NCI-H1092 treated with DMSO at 0.1 percent for 48 hours (cell line): ENCODE measurements around the gene PCSK6.

Experiments
- DNase-seq: peaks from one replicate; lab custom pipeline; 2025; lab: John Stamatoyannopoulos, UW

Gene PCSK6

DNA sequence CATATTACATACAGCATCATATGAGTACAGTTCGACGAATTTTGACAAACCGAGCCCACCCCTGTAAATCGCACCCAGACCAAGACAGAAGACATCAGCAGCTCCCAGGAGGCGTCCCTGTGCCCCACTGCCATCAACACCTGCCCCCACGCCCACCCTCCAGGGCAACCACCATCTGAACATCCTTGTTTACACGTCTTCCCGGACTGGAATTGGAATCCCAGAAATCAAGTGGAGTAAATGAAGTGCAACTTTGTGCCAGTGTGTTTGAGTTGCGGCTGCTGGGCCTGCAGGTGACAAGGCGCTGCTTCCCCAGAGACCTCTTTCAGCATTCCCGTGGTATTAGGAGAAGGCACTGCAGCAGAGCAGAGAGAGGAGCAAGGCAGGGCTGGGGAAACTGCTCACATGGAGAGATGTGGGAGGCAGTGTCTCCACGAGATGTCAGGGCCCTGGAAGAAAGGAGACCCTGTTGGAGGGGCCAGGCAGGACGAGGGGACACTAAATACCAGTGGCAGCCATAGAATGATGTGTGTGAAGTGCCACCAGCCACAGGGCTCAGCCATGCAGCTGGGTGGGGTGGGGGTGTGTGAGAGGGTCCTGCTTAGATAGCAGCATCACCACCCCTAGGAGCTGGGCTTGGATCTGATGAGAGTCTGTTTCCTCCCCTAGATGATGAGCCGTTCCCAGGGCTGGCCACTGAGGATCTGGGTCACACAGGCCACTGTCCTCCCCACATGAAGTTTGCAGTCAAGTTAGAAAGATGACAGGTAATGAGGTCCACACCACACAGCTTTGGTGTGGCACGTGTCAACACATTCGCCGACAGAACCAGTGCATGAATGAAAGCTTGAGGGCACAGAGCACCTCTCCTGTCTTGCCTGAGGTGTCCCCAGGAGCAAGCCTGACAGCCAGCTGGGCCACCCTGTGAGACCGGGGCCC, 33.4 kb upstream of the PCSK6 start:
- DNase-seq: no peak

- DNase-seq: no peak
Measured at GRCh38 chr15:101522091-101522490, 32.6 kb upstream of the PCSK6 start.

- DNase-seq: no peak
Measured at GRCh38 chr15:101521591-101521990, 32.1 kb upstream of the PCSK6 start.

DNA sequence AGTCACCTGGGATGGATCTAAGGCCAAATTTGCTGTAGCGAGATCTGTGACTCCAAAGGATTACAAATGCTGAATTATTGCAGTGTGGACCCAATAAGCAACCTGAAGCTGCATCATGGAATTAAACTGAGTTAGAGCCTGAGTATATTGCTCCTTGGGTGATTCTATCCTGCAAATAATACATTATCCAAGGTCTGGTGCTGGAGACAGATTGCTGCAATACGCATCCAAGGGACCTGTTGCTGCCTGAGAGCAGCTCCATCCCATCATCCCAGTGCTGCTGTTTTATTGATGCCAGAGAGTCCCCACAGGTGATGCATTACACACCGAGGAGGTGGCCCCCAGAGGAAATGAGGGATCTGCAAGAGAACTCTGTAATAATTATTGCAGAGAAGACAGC, 31.6 kb upstream of the PCSK6 start:
- no peak for DNase-seq

GRCh38 chr15:101520395-101520794, 30.9 kb upstream of the PCSK6 start:
- no peak for DNase-seq

DNA sequence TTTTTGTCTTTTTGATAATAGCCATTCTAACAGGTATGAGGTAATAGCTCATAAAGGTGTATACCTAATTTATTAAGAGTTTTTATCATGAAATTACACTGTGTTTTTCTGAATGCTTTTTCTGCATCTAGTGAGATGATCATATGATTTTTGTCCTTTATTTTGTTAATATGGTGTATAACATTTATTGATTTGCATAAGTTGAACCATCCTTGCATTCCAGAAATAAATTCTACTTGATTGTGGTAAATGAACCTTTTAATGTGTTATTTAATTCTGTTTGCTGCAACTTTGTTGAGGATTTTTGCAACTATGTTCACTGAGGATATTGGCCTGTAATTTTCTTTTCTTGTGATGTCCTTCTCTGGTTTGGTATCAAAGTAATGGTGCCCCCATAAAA, 28.0 kb upstream of the PCSK6 start:
- no peak for DNase-seq

DNA sequence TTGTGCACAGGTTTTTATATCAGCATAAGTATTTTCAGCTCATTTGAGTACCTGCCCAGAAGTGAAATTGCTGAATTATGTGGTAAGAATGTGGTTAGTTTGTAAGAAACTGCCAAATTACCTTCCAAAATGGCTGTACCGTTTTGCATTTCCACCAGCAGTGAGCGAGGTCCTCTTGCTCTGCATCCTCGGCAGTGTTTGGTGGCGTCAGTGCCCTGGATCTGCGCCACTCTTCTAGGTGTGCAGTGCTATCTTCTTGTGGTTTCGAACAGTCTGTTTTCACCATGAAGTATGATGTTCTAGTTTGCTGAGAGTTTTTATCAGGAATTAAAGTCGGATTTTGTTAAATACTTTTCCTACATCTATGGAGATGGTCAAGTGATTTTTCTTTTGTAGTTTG, 24.8 kb upstream of the PCSK6 start:
- DNase-seq: no peak

DNA sequence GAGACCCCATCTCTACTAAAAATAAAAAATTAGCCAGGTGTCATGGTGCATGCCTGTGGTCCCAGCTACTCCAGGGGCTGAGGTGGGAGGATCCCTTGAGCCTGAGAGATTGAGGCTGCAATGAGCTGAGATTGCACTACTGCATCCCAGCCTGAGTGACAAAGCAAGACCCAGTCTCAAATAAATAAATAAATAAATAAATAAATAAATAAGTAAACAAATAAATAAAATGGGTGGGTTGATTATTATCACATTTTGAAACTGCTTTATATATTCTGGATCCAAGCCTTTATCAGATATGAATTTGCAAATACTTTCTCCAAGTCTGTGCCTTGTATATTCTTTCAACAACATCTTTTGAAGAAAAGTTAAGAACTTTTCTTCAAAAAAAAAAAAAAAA, 22.2 kb upstream of the PCSK6 start:
- no peak for DNase-seq

DNA sequence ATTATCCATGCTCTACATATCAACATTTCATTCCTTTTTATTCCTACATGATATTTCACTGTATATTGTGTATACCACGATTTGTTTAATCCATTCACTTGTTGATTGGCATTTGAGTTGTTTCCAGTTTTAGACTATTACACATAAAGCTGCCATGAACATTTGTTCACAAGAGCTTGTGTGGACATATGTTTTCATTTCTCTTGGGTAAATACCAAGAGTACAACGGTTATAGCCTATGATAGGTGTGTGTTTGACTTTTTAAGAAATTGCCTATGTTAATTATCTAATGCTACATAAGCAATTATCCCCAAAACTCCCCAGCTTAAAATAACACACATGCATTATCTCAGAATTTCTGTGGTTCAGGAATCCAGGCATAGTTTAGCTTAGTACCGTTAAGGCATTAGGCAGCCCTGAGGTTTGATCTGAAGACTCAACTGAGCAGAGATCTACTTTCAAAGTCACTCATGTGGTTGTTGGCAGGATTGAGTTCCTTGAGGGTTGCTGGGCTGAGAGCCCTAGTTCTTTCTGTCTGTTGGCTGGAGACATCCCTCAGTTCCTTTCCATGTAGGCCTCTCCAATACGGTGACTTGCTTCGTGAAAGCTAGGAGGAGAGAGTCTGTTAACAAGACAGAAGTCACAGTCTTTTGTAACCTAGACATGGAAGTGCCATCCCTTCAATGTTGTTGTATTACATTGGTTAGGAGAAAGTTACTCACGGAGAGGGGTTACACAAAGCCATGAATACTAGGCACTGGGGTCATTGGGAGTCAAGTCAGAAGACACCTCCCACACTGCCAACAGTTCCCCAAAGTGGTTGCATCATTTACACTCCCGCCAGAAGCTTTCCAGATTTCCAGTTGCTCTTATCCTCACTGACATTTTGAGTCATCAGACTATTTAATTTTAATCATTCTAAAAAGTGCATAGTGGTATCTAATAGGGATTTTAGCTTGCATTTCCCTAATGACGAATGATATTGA, 21.0 kb upstream of the PCSK6 start:
- no peak for DNase-seq

- DNase-seq: no peak
Measured at GRCh38 chr15:101509279-101509678, 19.8 kb upstream of the PCSK6 start.

GRCh38 chr15:101506491-101506890, 17.0 kb upstream of the PCSK6 start:
- no peak for DNase-seq

- no peak for DNase-seq
Measured at GRCh38 chr15:101505610-101506337, 16.3 kb upstream of the PCSK6 start.

DNA sequence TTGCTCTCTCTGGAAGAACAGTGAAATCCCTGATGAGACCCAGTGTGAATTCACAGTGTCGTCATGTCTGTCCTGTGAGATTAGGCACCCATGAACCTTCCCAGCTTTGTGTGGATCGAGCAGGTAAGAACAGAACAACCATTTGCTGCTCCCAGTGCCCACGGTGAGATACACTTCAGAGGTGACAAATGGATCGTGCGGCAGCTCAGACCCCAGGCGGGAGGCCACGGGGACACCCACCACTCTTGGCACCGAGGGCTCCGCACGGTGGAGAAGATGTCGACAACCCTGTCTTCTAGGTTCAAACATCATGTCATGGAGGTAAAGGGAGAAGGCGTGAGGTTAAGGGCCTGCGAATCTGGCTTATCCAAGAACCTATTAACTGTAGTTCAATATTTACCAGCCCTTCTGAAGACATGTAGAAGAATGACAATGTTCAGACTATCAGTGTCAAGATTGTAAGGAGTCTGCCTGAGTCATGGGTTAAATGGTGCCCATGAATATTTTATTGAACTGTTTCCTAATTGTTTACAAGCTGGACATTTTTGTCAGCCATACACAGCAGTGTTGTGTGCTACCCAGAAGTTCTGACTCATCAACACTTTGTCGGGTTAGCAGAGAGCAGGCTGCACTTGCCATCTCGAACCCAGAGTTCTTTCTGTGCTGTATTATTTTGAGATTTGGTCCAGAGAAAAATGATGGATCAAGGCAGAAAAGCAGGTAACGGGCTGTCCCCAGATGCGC, 15.5 kb upstream of the PCSK6 start:
- DNase-seq: no peak

GRCh38 chr15:101504373-101504772, 14.9 kb upstream of the PCSK6 start:
- DNase-seq: no peak

GRCh38 chr15:101503296-101503599, 13.7 kb upstream of the PCSK6 start:
- no peak for DNase-seq

DNA sequence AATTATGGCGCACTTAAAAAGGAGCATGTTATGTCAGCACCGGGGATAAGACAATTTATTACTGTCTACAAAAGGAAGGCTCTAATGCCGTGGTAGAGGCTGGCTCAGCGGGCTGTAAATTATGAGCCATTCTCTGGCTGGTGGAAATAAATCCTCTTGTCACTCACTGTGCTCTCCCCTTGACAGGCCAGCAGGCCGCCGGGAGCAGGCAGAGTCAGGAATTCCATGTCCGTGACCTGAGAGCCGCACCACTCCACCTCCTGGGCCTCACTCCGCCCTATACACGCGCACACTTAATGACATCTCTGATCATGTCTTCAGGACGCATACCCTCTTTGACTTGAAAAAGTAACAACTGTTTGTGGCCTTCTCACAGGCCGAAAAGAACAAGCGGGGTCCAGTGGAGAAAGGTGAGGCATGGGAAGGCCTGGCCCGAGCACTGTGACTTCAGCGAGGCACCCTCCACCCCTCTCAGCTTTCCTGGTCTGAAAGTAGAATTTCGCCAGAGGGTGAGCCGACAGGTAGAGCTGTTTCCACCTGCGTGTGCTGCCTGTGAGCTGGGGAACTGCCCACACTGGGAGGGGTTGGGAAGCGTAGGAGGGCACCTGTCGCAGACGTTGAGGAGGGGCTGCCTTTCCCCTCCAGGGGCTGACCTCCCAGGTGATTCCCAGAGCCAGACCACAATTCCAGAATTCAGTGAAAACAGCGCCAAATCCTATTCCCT, 13.2 kb upstream of the PCSK6 start:
- DNase-seq: no peak

DNA sequence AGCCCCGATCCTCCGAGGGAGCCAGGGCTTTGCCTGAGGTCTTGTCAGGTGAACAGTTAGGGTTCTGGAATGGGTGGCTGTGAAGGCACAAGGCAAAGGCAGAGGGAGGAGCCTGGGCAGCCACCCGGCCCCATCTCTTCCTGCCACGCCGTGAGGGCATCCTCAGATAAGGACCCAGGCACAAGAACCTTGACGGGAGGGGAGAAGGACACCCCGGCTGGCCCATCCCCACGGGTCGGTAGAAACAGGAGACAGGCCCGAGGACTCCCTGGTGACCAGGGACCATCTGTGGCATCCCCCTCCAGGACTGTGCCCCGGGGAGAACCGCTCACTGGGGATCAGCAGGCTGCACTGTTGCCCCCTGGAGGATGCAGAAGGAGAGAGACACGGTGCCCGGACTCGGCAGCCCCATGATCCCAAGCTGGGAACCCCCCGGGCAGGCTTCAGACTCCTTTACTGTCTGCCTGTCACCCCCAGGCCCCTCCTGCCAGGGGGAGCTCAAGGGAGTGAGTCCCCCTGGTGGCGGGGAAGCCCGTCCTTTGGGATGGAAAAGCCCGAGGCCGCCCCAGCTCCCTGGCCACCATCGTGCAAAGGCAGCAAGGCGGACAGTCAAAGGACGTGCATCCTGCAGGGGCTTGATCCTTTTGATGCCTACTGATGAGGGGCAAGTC, 12.3 kb upstream of the PCSK6 start:
- no peak for DNase-seq

DNA sequence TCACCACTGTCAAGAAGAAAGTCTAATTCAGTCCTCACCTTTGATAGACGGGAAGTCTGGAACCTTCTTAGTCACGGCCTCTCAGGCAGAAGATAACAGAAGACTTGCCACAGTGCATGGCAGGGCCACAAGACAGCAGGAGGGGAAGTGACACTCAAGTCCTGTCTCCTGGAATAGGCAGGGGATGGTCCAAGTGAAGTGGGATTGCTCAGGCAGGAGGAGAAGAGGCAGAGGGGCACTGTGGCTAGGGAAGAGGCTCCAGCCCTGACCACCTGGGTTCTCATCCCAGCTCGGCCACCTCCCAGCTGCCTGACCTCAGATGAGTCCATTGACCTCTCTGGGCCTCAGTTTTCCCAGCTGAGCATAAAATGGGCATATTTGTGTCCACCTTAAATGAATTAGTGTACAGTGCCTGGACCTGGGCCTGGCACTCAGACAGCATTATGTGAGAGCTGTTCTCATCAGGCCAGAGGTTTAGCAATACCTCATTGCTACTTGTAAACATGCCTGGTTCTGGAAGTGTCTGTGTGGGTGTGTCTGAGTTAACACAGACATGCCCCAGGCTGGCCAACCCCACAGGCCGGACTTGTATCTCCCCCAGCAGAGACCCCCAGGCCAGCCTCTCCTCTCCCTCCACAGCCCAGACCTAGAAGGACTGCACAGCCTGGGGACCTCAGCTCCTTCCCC, 11.5 kb upstream of the PCSK6 start:
- DNase-seq: no peak

- DNase-seq: peak; percentile 59
Measured at GRCh38 chr15:101499863-101500713, 10.6 kb upstream of the PCSK6 start.
